Mononuclear cell (primary cell): ENCODE measurements around the gene PRRX2. TPM values are rescaled to one million over a fixed set of nuclear protein-coding genes. Genes with fewer than 3 reads are reported as not detected.
"Not testable (repeated sequence)": the region's sequence is repeated elsewhere in the genome, so short reads cannot be mapped to it uniquely, and the experiment has no call there.

ENCODE experiments used
- H3K27me3 ChIP-seq: 2 replicates; pipeline ENCODE4 v1.6.0; 2011; ENCODE audit warnings: low read length, control low read depth; ENCODE audit not compliant: insufficient read depth
- H3K4me1 ChIP-seq: 2 replicates; pipeline ENCODE4 v1.5.1; 2011; ENCODE audit warnings: mild to moderate bottlenecking, low read length, control low read depth; ENCODE audit not compliant: insufficient read depth
- H3K4me3 ChIP-seq: 2 replicates; pipeline ENCODE4 v1.5.1; 2011; ENCODE audit warnings: mild to moderate bottlenecking, low read length, moderate library complexity
- H3K9me3 ChIP-seq: 2 replicates; pipeline ENCODE4 v1.5.1; 2011; ENCODE audit warnings: low read depth, mild to moderate bottlenecking, control low read depth, low read length
- total RNA-seq: library from RNA; depleted of rRNA; stranded (reverse); fragments of >200 nt; gene quantifications from one replicate; pipeline ENCODE4 v1.2.3, GENCODE V29; 2012

The PRRX2 gene
- total RNA-seq, 1 donor = not detected

DNA sequence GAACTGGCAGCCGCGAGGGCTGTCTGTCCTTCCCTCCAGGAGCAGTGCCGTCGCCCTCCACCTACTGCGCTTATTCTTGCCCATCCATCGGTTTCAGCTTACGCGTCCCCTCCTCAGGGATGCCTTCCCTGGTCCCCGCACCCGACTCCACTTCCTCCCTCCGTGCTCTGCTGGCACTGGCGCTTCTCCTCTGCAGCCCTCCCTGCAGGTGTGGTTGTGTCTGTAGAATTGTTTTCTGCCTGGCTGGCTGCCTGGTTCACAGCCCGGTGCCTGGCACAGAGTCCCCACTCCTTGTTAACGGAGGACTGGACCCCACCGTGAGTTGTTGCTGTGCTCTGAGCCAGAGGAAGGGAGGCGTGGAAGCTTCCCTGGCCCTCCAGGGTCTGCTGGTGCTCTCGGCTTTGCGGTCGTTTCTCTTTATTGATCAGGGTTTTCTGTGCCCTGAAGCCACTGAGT, 33.7 kb upstream of the PRRX2 start:
- peaks cover 24% of the 10 kb centered on the region for H3K4me1 ChIP-seq
- no peak overlapping the region for H3K4me3 ChIP-seq
- no peaks in the 10 kb centered on the region for H3K27me3 ChIP-seq
- no peaks in the 10 kb centered on the region for H3K9me3 ChIP-seq

DNA sequence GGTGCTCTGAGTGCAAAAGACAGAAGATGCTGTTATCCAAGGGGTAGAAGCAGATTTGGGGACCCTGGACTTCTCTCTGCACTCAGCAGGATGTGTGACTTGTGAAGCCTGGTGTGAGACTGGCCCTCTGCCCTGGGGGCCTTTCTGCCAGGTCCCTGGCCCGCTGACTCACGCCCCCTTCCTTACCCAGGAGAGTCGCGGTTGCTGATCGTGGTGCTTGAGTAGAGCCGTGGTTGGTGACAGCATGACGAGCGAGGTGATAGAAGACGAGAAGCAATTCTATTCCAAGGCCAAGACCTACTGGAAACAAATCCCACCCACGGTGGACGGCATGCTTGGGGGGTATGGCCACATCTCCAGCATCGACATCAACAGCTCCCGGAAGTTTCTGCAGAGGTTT, 33.0 kb upstream of the PRRX2 start:
- H3K4me1 ChIP-seq = peaks cover 17% of the 10 kb centered on the region
- H3K27me3 ChIP-seq = no peaks in the 10 kb centered on the region

DNA sequence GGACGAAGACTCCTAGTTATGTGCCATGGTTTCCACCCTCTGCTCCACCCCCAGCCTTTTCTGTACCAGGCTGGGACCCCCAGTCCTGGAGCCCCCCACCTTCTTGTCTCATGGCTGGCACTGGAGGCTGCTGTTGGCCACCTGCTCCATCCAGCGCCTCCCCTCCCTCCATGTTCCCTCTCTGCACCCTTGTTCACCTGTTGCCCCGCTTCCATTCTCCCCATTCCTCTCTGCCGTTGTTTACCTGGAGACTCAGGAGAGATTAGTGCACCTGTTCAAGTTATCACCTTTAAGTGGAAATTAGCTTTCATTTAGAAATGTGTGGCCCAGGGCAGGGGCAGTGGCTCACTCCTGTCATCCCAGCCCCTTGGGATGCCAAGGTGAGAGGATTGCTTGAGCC, 32.2 kb upstream of the PRRX2 start:
- H3K4me3 ChIP-seq = no peak overlapping the region
- no peaks in the 10 kb centered on the region for H3K9me3 ChIP-seq
- peaks cover 9% of the 10 kb centered on the region for H3K4me1 ChIP-seq
- H3K27me3 ChIP-seq = no peaks in the 10 kb centered on the region

More for the DNA sequence above, 33.0 kb upstream of the PRRX2 start:
- no peaks in the 10 kb centered on the region for H3K9me3 ChIP-seq
- no peak overlapping the region for H3K4me3 ChIP-seq

GRCh38 chr9:129633848-129634247, 31.6 kb upstream of the PRRX2 start:
- Histone ChIP-seq H3K9me3 (no peaks in the 10 kb centered on the region), H3K27me3 (no peaks in the 10 kb centered on the region), H3K4me3 (no peak overlapping the region), H3K4me1 (peaks cover 5% of the 10 kb centered on the region)

DNA sequence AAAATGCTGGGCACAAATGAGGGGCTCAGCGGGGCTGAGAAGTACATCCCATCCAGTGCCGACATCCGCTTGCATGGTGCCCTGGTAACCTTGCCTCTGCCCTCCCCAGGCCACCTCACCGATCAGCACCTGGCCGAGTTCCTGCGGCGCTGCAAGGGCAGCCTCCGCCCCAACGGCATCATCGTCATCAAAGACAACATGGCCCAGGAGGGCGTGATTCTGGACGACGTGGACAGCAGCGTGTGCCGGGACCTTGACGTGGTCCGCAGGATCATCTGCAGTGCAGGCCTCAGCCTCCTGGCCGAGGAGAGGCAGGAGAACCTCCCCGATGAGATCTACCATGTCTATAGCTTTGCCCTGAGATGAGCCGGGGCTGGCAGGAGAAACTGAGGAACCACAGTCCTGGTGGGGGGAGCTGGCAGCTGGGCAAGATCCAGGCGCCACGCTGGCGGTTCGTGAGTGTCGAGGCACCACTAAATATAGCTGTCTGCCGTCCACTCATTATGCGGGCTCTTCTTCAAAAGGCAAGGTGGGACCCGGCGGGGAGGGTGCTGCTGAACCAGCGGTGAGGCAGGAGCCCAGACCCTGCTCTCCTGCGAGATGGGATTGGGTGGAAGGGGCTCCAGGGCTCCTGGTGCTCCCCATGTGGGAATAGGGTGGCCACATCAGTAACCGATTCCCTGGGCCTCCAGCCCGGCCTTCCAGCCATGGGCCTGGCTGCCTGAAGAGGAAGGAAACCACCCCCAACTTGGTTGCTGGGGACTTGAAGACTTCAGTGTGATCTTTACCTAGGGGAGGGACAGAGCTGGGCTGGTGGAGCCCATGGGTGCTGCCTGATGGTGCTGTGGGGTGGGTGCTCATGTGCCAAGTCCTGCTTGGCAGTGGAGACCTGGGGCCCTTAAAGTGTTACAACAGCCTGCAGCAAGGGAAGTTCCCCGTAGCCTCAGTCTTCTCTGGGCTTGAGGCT, 30.1 kb upstream of the PRRX2 start:
- Histone ChIP-seq H3K4me3 (no peak overlapping the region), H3K4me1 (peaks cover 7% of the 10 kb centered on the region), H3K27me3 (no peaks in the 10 kb centered on the region), H3K9me3 (no peaks in the 10 kb centered on the region)

DNA sequence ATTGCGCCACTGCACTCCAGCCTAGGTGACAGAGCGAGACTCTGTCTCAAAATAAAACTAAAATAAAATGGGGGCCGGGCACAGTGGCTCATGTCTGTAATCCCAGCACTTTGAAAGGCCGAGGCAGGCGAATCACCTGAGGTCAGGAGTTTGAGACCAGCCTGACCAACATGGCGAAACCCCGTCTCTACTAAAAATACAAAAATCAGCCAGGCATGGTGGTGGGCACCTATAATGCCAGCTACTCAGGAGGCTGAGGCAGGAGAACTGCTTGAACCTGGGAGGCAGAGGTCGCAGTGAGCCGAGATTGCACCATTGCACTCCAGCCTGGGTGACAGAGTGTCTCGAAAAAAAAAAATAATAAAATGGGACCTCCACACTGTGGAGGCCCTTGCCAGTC, 29.1 kb upstream of the PRRX2 start:
- H3K27me3 ChIP-seq, H3K9me3 ChIP-seq, H3K4me3 ChIP-seq: not testable (repeated sequence)
- H3K4me1 ChIP-seq = peaks cover 17% of the 10 kb centered on the region

GRCh38 chr9:129637102-129637501, 28.3 kb upstream of the PRRX2 start:
- Histone ChIP-seq H3K4me1 (peaks cover 20% of the 10 kb centered on the region), H3K27me3 (no peaks in the 10 kb centered on the region), H3K9me3 (no peaks in the 10 kb centered on the region), H3K4me3 (no peak overlapping the region)

DNA sequence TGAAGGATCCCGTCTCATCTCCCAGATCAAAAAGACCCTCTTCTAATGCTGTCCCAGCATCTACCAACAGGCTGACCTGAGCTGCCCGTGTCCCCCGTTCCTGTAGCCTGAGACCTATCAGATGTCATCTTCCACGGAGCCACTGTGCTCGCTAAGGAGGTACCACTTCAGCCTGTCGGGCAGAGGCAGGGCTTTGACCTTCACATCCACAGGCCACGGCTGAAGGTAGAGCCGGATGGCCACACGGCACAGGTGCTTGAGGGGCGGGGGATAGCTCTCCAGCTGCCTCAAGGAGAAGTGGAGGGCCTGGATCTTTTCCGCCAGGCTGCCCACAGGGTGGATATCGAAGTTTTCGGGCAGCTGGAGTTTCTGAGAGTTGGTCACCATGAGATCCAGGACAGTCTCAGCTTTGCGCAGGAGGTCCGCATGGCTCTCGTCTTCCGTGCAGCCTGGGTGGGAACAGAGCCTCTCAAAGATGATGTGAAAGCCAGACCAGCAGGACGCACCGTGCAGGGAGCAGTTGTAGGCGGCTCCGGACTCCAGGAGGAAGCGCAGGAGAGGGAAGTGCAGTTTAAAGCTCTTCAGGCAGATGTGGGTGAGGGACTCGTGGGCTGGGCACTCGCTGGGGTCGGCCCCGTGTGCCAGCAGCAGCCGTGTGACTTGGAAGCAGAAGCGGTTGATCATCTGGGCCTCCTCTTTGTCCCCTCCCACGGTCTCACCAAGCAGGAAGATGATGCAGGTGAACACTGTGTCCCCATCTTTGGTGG, 27.6 kb upstream of the PRRX2 start:
- no peaks in the 10 kb centered on the region for H3K9me3 ChIP-seq
- no peak overlapping the region for H3K4me3 ChIP-seq
- peaks cover 25% of the 10 kb centered on the region for H3K4me1 ChIP-seq
- H3K27me3 ChIP-seq = no peaks in the 10 kb centered on the region

GRCh38 chr9:129639034-129639630, 26.3 kb upstream of the PRRX2 start:
- H3K4me1 ChIP-seq = peaks cover 25% of the 10 kb centered on the region
- no peak overlapping the region for H3K4me3 ChIP-seq
- H3K9me3 ChIP-seq = no peaks in the 10 kb centered on the region
- no peaks in the 10 kb centered on the region for H3K27me3 ChIP-seq

DNA sequence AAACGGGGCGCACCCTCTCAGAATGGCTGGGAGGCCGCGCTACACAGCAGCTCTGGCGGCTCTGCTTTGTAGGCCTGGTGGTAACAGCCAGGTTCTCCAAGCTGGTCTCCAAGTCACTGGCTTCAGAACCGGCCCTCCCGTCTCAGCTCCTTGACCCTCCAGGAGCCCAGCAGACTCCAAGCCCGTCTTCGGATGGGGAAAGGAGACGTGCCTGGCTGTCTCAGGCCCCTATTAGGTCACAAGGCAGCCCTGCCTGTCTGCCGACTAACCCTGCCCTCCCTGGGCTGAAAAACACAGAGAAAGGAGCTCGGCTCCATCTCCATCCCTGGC, 25.7 kb upstream of the PRRX2 start:
- no peaks in the 10 kb centered on the region for H3K27me3 ChIP-seq
- no peak overlapping the region for H3K4me3 ChIP-seq
- peaks cover 25% of the 10 kb centered on the region for H3K4me1 ChIP-seq
- no peaks in the 10 kb centered on the region for H3K9me3 ChIP-seq

GRCh38 chr9:129640086-129640870, 25.2 kb upstream of the PRRX2 start:
- peaks cover 25% of the 10 kb centered on the region for H3K4me1 ChIP-seq

DNA sequence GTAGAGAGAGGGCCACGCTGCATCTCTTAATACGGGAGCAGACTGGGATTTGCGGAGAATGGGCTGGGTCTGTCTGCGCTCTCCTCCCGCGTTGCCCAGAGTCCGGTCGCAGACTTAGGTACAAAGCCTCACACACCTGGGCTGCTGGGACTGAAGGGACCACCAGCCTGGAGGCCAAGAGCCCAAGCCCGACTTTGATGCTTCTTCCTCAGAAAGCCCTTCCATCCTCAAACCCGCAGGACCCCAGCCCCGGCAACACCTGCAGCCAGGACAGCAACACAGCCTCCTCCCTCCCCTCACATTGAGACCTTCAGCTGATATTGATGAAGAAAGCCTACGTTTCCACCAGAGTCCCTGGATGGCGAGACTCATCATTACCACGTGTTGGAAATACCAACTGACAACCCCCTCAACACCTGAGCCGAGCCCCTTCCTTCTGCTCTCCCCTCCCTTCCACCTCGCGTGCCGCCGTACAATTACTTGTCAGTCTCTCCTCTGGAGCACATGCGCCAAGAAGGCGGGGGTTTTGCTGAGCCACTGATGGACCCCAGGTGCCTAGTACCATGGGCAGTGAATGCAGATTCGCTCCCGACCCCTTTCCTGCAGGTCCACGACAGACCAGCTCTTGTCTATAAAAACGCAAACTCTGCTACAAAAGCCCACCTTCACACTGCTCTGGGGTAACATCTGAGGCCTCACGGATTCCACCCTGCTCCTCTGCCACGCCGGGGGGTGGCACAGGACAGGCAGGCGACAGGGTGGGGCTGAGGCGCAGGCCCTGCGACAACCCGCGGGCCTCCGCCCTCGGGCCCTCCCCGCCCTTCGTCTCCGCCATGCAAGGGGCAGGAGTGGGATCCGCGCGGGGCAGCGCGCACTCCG, 24.3 kb upstream of the PRRX2 start:
- peaks cover 25% of the 10 kb centered on the region for H3K4me1 ChIP-seq
- H3K27me3 ChIP-seq = no peaks in the 10 kb centered on the region
- peak overlapping the region; percentile 93 for H3K4me3 ChIP-seq
- no peaks in the 10 kb centered on the region for H3K9me3 ChIP-seq

More at GRCh38 chr9:129640086-129640870, 25.2 kb upstream of the PRRX2 start:
- Histone ChIP-seq H3K4me3 (no peak overlapping the region), H3K9me3 (no peaks in the 10 kb centered on the region), H3K27me3 (no peaks in the 10 kb centered on the region)

- peaks cover 25% of the 10 kb centered on the region for H3K4me1 ChIP-seq
- no peaks in the 10 kb centered on the region for H3K9me3 ChIP-seq
- H3K4me3 ChIP-seq = peak within 1 kb of the TSS; percentile 93
- no peaks in the 10 kb centered on the region for H3K27me3 ChIP-seq
Measured at GRCh38 chr9:129641750-129642585, 23.5 kb upstream of the PRRX2 start, which contains the start of gene ASB6. ASB6 (minus strand) TSS chr9:129642151; CDS start chr9:129641999, 152 bp downstream.
